G401 (cell line): Measurements from ENCODE around the gene PYGO2. TPM values are rescaled to one million over a fixed set of nuclear protein-coding genes. Genes with fewer than 3 reads are reported as not detected.
"Not testable (repeated sequence)": the region's sequence is repeated elsewhere in the genome, so short reads cannot be mapped to it uniquely, and the experiment has no call there.

Experiments used
- DNase-seq: peaks from one replicate; pipeline ENCODE4 v3.0.0-alpha.2; 2015; ENCODE audit warnings: low spot score
- in situ Hi-C: cut with HindIII; loops from 2 replicates; pipeline ENCODE4 v1.10.0; 2016; ENCODE audit warnings: low sequenced_read_pairs, mixed read lengths
- total RNA-seq: library from RNA; depleted of rRNA; stranded (reverse); fragments of >200 nt; shearing (Covaris generic); gene quantifications from 2 replicates; pipeline ENCODE4 v1.2.3, GENCODE V29; 2014

The PYGO2 gene
- total RNA-seq, 1 experiment from 2014 or later, result 24.2 TPM

DNA sequence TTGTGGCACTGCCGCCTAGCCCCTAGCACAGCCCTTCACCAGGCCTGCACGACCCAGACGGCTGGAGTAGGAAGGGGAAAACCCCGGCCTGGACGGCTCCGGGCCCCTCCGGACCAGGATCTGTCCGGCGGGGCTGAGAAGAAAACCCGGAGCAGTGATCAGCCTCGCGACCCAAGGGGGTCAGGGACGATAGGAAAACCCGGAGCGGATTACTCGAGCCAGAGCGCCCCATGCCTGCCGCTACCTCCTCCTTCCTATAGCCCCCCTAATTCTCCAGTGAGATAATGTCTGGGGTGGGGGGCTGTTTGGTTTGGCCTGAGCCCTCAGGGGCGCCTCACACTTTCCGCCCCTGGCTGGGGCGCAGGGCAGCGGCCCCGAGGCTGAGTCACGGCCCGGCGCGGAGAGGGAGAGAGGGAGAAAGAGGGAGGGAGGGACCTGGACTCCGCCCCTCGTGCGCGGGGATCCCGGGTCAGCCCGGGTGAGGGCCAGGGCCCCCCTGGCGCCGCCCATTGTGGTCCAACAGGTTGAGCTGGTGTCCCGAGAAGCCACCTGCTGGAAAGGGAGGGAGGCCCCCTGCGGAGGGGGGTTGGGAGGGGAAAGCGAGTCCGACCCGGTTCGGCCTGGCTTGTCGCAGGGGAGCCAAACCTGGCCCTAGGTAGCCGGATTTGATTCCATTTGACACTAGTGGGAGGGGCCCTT, 39.3 kb upstream of the PYGO2 start:
- in situ Hi-C loops, result no loop called here
- DNase-seq, result peak; percentile 88

DNA sequence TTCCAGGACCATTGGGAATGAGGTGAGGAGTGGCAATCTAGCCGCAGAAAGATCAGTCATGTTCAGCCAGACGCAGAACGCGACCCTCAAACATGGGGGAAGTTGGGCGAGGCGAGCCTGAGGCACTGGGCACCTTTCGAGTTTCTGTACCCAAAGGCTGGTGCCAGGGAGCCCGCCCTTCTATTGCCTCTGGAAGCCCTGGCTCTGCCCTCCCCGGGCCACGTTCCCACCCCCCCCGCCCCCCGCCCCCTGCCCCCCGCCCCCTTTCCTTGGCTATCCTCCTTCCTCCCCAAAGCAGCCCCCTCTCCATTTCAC, 38.8 kb upstream of the PYGO2 start:
- peak; percentile 45 for DNase-seq
- in situ Hi-C loops, result no loop called here

DNA sequence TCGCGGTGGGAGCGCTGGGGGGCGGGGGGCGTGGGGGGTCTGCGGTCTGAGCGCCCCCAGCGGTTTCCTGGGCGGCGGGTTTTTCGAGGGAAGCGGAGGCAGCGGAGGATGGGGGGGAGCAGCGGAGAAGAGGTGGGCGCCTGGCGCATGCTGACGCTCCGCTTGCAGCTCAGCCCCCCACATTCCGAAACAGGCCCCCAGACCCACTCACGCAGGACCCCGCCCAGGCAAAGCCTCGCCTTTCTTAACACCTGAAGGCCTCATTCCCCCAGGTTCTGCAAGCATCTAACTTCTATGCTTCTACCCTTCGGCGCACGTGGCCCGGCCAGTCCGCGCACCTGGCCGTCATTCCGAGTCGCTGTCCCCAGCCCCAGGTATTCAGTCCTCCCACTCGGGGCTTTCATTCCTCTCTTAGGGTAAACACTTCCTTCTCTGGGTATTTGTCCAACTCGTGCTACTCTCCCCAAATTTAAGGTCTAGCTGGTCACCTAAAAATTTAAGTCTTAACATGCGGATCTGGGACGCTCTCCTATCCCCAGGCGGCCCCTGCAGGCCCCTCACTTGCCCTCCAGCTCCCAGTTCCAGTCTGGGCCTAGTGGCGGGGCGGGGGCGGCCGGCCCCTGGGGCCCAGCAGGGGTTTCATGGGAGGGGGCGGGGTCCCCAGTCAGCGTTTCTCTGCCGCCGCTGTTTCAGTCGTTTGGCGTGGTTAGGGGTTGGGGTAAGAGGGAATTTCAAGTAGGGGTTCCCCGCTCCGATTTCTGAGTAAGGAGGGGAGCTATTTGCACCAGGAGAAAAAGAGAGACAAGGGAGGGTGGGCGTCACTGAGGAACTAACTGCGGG, 38.2 kb upstream of the PYGO2 start:
- DNase-seq, result peak; percentile 59
- in situ Hi-C loops, result no loop called here

DNA sequence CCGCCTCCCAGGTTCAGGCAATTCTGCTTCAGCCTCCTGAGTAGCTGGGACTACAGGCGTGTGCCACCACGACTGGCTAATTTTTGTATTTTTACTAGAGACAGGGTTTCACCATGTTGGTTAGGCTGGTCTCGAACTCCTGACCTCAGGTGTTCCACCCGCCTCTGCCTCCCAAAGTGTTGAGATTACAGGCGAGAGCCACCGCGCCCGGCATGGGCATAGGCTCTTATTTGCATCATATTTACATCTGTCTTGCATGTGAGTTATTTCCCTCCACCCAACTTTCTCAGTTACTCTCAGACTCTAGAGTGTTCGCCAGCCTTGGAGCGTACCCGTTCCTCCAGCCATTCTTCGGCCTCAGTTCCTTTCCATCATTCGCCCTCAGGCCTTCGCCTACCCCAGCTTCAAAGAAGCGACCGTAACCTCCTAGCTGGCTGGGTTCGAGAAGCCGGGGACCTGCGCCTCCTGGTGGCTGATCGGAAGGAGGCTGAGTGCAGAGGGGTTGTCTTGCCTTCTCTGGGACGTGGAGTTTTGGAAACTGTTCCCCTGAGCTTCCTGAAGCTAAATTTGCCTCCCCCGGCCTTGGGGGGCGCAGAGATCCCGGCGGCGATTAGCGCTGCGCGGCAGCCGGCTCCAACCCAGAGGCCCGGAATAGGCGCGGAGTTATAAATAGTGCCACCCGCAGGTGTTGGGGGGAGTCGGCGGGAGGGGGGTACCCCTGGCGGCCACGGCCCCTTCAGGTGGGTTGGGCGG, 37.4 kb upstream of the PYGO2 start:
- peak; percentile 83 for DNase-seq
- in situ Hi-C loops, result no loop called here

DNA sequence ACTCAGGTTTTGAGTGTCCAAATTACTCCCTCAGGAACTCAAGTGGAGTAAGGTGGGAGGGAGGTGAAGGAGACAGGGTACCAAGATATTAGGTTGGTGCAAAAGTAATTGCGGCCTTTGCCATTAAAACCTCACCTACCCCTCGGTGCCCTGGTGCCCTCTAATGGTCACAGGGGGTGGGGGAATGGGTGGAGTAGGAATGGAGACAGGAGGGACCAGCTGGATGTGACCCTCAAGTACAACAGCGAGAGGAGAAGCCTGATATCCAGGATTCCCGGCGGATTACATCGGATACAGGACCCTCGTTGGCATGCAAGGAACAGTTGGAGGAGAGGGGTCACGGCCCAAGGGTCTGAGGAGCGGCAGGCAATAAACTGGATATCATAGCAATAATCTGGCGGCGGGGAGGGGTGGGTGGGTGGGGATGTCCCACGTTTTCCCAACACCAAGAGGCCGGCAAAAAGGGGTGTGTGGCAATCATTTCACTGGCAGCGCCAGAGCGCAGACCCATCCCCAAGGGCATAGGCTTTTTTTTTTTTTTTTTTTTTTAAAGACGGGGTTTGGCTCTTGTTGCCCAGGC, 36.7 kb upstream of the PYGO2 start:
- in situ Hi-C loops, result no loop called here
- no peak for DNase-seq

DNA sequence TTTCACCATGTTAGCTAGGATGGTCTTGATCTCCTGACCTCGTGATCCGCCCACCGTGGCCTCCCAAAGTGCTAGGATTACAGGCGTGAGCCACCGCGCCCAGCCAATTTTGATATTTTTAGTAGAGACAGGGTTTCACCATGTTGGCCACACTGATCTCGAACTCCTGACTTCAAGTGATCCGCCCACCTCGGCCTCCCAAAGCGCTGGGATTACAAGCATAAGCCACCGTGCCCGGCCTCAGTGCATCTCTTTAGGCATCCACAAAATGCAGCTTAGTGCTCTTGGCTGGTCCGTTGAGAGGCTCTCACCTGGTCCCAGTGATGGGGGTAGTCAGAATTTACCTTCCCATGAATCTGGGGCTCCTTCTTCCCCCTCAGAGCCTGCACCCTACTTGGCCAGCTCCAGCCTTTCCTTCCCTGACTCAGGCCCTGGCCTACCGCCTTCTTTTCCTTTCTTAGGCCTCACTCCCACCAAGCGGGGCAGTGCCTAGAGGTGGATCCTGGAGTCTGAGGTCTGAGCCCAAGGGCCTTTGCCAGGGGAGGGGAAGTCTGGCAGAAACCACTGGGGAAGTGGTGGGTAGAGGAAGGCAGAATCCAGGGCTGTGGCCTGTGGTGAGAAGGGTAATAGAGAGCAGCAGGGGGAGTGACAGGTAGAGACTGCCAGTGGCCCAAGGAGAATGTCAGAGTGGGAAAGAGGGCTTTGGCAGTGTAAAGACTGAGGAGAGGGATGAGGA, 35.6 kb upstream of the PYGO2 start:
- DNase-seq, result no peak
- in situ Hi-C loops, result no loop called here

DNA sequence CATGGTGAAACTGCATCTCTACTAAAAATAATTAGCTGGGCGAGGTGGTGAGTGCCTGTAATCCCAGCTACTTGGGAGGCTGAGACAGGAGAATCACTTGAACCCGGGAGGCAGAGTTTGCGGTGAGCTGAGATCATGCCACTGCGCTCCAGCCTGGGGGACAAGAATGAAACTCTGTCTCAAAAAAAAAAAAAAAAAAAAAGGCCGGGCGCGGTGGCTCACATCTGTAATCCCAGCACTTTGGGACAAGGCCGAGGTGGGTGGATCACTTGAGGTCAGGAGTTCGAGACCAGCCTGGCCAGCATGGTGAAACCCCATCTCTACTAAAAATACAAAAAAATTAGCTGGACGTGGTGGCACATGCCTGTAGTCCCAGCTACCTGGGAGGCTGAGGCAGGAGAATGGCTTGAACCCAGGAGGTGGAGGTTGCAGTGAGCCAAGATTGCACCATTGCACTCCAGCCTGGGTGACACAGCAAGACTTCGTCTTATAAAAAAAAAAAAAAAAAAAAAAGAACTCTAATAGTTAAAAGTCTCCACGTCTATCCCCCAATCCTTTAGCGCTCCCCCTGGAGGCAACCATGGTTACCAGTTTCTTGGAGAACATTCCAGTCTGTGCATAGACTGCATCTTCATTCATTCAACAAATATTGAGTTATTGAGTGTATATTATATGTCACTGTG, 33.9 kb upstream of the PYGO2 start:
- DNase-seq, in situ Hi-C loops: not testable (repeated sequence)

DNA sequence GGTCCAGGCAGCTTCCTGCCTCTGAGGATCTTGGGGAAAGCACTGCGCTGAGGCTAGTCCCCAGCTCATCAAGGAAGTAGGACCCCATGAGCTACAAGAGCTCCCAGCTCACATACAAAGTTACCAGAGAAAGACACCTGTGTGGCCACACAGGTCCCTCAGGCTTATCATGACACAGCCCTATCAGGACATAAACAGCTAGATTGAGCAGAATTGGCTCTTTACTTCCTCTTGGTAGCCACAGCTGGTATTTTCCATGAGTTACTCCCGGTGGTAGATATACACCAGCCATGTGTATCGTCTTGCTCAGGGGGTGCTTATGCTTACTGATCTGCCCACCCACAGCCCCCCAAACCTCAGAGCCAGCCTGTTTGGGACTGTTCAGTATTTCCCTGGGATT, 33.0 kb upstream of the PYGO2 start:
- no peak for DNase-seq
- in situ Hi-C loops, result no loop called here

DNA sequence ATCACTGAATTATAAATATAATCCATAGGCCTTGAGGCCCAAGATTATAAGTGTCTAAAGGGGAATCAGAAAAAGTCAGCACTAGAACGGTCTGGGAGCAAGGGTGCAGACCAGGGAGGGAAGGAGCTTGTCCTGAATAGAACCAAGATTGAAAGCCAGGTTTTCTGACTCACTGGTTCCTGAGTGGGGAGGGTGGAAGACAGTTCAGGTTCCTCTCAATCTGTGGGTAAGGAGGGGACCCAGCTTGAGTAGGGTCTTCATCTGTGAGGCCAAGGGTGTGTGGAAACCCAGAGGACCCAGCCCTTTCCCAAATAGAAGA, 32.6 kb upstream of the PYGO2 start:
- DNase-seq, result no peak
- in situ Hi-C loops, result no loop called here

DNA sequence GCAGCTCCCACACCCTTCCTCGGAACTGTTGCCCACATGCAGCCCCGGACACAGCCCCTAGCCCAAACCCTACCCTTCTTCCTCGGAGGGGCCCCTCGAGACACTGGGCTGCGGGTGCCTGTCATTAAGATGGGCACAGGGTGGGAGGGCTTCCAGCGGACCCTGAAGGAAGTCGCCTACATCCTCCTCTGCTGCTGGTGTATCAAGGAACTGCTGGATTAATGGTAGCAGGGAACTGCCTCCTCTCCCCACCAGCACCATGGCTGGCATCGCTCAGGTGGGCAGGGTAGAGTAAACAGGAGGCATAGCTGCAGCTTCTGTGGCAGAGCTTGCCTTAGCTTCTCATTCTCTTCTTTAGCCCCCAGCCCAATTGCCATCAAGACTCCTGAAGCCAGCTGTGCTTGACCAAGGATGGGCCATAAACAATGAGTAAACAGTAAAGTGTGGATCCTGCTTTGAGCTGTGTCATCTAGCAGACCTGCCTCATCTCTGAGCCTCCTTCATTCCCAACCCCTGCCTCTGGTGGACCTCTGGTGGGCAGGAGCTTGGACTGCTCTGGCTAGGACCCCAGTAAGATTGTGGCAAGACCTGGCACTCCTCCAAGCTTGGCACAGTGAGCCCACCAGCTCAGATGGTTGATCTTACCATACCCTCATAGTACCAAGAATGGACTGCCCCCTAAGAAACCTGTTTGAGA, 32.1 kb upstream of the PYGO2 start, which contains the start of gene LENEP:
TSS of gene LENEP (plus strand) at position 15 of the 697 bp plus-strand sequence. CDS start at position 37, 22 bp downstream.
- in situ Hi-C loops, result no loop called here
- DNase-seq, result no peak

DNA sequence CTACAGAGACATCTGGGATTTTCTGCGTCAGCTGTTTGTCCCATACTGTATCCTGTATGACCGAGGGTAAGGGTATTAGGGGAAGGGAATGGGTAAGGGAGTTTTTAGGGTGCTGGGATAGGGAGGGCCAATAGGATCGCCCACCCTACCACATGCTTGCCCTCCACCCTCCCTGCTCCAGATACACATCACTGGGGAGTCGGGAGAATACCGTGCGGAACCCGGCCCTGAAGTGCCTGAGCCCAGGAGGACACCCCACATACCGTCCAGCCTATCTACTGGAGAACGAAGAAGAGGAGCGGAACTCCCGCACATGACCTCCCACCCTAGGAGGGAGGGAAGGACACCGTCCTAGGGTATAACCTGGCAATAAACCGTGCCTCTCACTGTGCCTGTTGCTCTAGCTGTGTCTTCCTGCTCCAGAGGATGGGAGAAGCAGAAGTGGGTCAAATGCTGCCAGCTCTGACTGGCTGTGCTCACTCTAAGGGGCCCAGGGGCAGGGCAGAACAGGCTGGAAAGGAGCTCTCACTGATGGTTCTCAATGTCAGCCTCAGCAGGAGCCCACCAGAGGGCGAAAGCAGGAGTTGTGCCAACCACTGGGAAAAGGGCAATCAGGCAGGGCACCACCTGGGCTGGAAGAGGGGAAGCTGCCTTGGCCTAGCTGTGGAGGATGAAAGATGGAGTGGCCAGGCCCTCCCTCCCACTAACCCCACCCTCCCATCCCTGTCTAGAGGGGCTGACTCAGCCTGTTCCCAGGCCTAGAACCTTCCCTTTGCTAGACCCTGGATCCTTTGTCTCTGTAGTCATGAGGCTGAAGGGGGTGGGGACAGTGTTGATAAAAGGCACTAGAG, 31.4 kb upstream of the PYGO2 start:
- no peak for DNase-seq
- in situ Hi-C loops, result no loop called here

DNA sequence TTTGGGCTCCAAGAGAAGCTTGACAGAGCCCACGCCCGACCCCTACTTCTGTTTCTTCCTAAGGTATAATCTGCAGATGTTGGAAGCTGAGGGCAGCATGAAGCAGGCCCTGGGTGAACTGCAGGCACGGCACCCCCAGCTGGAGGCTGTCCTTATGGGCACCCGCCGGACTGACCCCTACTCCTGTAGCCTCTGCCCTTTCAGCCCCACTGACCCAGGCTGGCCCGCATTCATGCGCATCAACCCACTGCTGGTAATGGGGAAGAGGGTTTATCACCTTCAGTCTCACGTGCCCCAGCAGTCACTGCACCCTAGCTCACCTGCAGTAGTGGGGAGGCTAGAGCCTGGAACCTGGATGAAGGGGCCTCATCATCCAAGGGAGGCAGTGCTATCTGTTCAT, 28.7 kb upstream of the PYGO2 start:
- in situ Hi-C loops, result no loop called here
- no peak for DNase-seq

DNA sequence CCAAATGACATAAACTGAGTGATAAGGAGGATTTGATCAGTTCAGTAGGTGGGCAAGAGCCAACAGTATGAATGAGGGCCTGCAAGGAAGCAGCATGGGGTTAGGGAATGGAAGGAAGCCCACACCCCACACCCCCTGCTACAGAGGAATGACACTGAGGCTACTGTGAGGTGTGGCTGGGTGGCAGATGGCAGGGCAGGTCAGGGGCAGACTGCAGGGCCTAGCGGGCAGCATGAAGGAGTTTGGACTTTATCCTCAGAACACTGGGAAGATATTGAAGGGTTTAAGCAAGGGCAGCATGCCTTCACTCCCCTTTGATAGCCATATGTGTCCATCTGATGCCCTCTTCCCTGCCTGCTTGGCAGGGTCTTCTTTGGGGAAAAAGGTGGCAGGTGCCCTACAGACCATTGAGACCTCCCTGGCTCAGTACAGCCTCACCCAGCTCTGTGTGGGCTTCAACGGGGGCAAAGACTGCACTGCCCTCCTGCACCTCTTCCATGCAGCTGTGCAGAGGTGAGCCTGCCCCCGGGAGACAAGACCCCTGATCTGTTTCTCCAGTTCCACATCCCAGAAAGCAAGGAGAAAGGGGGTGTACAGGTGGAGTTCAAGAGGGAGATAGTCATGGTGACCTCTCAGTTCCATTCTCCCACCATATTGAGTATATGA, 27.7 kb upstream of the PYGO2 start:
- no peak for DNase-seq
- in situ Hi-C loops, result no loop called here

DNA sequence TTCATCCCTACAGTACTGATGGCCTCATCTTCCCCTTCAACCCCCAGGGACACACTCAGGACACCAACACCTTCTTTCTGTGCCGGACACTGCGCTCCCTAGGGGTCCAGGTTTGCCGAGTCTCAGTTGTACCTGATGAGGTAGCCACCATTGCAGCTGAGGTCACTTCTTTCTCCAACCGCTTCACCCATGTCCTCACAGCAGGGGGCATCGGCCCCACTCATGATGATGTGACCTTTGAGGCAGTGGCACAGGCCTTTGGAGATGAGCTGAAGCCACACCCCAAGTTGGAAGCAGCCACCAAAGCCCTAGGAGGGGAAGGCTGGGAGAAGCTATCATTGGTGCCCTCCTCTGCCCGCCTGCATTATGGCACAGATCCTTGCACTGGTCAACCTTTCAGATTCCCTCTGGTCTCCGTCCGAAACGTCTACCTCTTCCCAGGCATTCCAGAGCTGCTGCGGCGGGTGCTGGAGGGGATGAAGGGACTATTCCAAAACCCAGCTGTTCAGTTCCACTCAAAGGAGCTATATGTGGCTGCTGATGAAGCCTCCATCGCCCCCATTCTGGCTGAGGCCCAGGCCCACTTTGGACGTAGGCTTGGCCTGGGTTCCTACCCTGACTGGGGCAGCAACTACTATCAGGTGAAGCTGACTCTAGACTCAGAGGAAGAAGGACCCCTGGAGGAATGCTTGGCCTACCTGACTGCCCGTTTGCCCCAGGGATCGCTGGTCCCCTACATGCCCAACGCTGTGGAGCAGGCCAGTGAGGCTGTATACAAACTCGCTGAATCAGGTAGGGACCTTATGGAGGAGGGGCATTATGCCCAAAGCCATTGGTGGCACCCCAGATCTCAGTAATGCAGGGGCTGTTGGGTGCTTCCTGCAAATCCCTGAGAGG, 26.7 kb upstream of the PYGO2 start:
- in situ Hi-C loops, result no loop called here
- DNase-seq, result no peak

DNA sequence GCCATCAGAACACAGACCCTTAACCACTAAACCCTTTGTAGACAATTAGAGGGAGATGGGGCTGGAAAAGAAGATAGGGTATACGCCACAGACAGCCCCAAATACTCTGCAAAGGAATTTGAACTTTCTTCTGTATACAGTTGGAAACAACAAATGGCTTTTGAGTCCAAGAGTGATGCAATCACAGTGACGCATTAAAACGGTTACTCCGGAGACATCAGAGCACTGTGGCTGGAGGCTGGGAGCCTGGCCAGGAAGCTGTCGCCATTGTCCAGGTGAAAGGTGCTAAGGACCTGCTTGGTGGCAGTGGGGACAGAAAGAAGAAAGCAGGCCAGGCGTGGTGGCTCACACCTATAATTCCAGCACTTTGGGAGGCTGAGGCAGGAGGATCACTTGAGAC, 25.7 kb upstream of the PYGO2 start:
- DNase-seq, result no peak
- in situ Hi-C loops, result no loop called here

DNA sequence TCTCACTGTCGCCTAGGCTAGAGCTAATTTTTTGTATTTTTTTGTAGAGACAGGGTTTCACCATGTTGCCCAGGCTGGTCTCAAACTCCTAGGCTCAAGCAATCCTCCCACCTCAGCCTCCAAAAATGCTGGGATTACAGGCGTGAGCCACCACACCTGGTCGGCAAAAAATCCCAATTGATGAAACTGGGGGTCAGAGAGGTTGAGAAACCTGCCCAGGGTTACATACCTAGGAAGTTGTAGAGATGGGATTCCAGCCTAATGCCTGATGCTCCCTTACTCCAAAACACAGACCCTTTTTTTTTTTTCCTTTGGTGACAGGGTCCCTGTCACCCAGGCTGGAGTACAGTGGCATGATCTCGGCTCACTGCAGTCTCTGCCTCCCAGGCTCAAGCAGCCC, 25.2 kb upstream of the PYGO2 start:
- in situ Hi-C loops, DNase-seq: not testable (repeated sequence)
